MM.1S (cell line): ENCODE results near the gene GLCE.

Experiments used
- DNase-seq: peaks from one replicate; pipeline ENCODE4 v3.0.0-alpha.2; 2015
- H2AFZ ChIP-seq: fragments of 300-600 bp; sonication (generic); 2 replicates; pipeline ENCODE4 v1.6.0; 2016; ENCODE audit warnings: antibody characterized with exemption, low read length
- H3F3A ChIP-seq: fragments of 300-600 bp; sonication (generic); 2 replicates; pipeline ENCODE4 v1.6.1; 2016; ENCODE audit warnings: mild to moderate bottlenecking, antibody characterized with exemption, low read length, moderate library complexity, mixed read lengths; ENCODE audit not compliant: insufficient read depth
- H3K27ac ChIP-seq: fragments of 300-600 bp; sonication (generic); 2 replicates; pipeline ENCODE4 v1.5.1; 2016; ENCODE audit warnings: mild to moderate bottlenecking, low read length
- H3K27me3 ChIP-seq: fragments of 300-600 bp; sonication (generic); replicated peaks from 2 replicates; pipeline ENCODE4 v1.6.0; 2016; ENCODE audit warnings: low read length; ENCODE audit not compliant: insufficient read depth
- H3K36me3 ChIP-seq: fragments of 300-600 bp; sonication (generic); replicated peaks from 2 replicates; pipeline ENCODE4 v1.6.1; 2016; ENCODE audit warnings: mild to moderate bottlenecking, low read length, mixed read lengths; ENCODE audit not compliant: insufficient read depth
- H3K4me1 ChIP-seq: fragments of 300-600 bp; sonication (generic); 2 replicates; pipeline ENCODE4 v1.6.1; 2016; ENCODE audit warnings: low read length, mixed read lengths
- H3K4me2 ChIP-seq: fragments of 300-600 bp; sonication (generic); 2 replicates; pipeline ENCODE4 v1.6.0; 2016; ENCODE audit warnings: low read depth, low read length
- H3K4me3 ChIP-seq: fragments of 300-600 bp; sonication (generic); 2 replicates; pipeline ENCODE4 v1.5.1; 2016; ENCODE audit warnings: low read length, mixed read lengths
- H3K79me2 ChIP-seq: fragments of 300-600 bp; sonication (generic); 2 replicates; pipeline ENCODE4 v1.6.1; 2016; ENCODE audit warnings: mixed run types, low read length, mixed read lengths
- H3K9ac ChIP-seq: fragments of 300-600 bp; sonication (generic); 2 replicates; pipeline ENCODE4 v1.6.1; 2016; ENCODE audit warnings: low read length, mixed read lengths
- H3K9me2 ChIP-seq: fragments of 300-600 bp; sonication (generic); replicated peaks from 2 replicates; pipeline ENCODE4 v1.6.1; 2016; ENCODE audit warnings: mild to moderate bottlenecking, low read length, mixed read lengths; ENCODE audit not compliant: insufficient read depth
- H3K9me3 ChIP-seq: fragments of 300-600 bp; sonication (generic); replicated peaks from 2 replicates; pipeline ENCODE4 v1.6.1; 2016; ENCODE audit warnings: mild to moderate bottlenecking, low read length, mixed read lengths; ENCODE audit not compliant: insufficient read depth
- H4K20me1 ChIP-seq: fragments of 300-600 bp; sonication (generic); 2 replicates; pipeline ENCODE4 v1.6.1; 2016; ENCODE audit warnings: mild to moderate bottlenecking, low read length, moderate library complexity, mixed read lengths; ENCODE audit not compliant: insufficient read depth
- CTCF ChIP-seq: fragments of 300-600 bp; sonication (generic); IDR thresholded peaks from 2 replicates; pipeline ENCODE4 v1.5.1; 2016; ENCODE audit warnings: antibody characterized with exemption, low read length, mixed read lengths
- EZH2 ChIP-seq: fragments of 300-600 bp; sonication (generic); optimal IDR thresholded peaks from 2 replicates; pipeline ENCODE3; 2017; ENCODE audit warnings: low read depth, mild to moderate bottlenecking, antibody characterized with exemption, low read length, mixed read lengths
- EZH2phosphoT487 ChIP-seq: fragments of 300-600 bp; sonication (generic); IDR thresholded peaks from 2 replicates; pipeline ENCODE4 v1.6.1; 2018; ENCODE audit warnings: antibody characterized with exemption, low read length

Gene GLCE

GRCh38 chr15:69209661-69210060, 49.2 kb downstream of the GLCE start:
- H2AFZ ChIP-seq = no peak overlapping the region
- H3K9me3 ChIP-seq = no peaks in the 10 kb centered on the region
- no peak overlapping the region for H3K9ac ChIP-seq
- no peak overlapping the region for H3K4me2 ChIP-seq
- no peak for DNase-seq
- H3K27me3 ChIP-seq = no peaks in the 10 kb centered on the region
- no peaks in the 10 kb centered on the region for H3K9me2 ChIP-seq
- H3K4me3 ChIP-seq = no peak overlapping the region
- TF ChIP-seq EZH2 (no peak), CTCF (no peak), EZH2phosphoT487 (no peak)
- no peaks in the 10 kb centered on the region for H3K36me3 ChIP-seq
- no peaks in the 10 kb centered on the region for H3F3A ChIP-seq
- H3K4me1 ChIP-seq = 0 out of 2 replicates have a peak, but pooled peaks cover 3% of the 10 kb centered on the region
- no peaks in the 10 kb centered on the region for H3K79me2 ChIP-seq
- no peak overlapping the region for H3K27ac ChIP-seq
- no peaks in the 10 kb centered on the region for H4K20me1 ChIP-seq

DNA sequence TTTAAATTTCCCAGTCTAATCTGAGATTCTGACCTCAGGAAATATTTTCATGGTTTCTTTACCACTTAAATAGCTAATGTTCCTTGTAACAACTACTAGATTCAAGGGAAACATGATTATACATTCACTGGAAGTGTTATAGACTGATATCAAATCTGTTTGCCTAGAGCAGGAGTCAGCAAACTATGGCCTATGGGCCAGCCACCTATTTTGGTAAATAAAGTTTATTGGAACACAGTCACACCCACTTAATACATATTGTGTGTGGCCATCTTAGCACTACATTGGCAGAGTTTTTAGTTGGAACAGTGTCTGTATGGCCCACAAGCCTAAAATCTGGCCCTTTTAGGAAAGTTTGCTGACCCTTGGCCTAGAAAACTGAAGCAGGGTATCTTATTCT, 50.1 kb downstream of the GLCE start:
- no peaks in the 10 kb centered on the region for H3K79me2 ChIP-seq

GRCh38 chr15:69213786-69214185, 53.4 kb downstream of the GLCE start:
- no peaks in the 10 kb centered on the region for H3K9me2 ChIP-seq
- H3K36me3 ChIP-seq = no peaks in the 10 kb centered on the region
- TF ChIP-seq CTCF = 0 out of 2 replicates have a peak, but pooled peaks have one; percentile 6
- no peak for TF ChIP-seq EZH2
- no peaks in the 10 kb centered on the region for H3K79me2 ChIP-seq
- no peaks in the 10 kb centered on the region for H4K20me1 ChIP-seq
- H3K4me1 ChIP-seq = peaks cover 15% of the 10 kb centered on the region
- no peaks in the 10 kb centered on the region; the same call in 1 of the 2 replicates for H3F3A ChIP-seq
- H3K27me3 ChIP-seq = no peaks in the 10 kb centered on the region
- H3K4me3 ChIP-seq = no peak overlapping the region
- DNase-seq = no peak
- no peaks in the 10 kb centered on the region for H3K9me3 ChIP-seq
- no peak overlapping the region for H2AFZ ChIP-seq
- no peak overlapping the region for H3K9ac ChIP-seq
- H3K4me2 ChIP-seq = no peak overlapping the region
- H3K27ac ChIP-seq = no peak overlapping the region

More for the DNA sequence above, 50.1 kb downstream of the GLCE start:
- H2AFZ ChIP-seq = no peak overlapping the region
- no peaks in the 10 kb centered on the region for H3K9me2 ChIP-seq
- H3K27me3 ChIP-seq = no peaks in the 10 kb centered on the region
- no peak overlapping the region for H3K4me2 ChIP-seq
- H3K9ac ChIP-seq = no peak overlapping the region
- H3K4me3 ChIP-seq = no peak overlapping the region
- H3K9me3 ChIP-seq = no peaks in the 10 kb centered on the region
- H3K4me1 ChIP-seq = 0 out of 2 replicates have a peak, but pooled peaks cover 3% of the 10 kb centered on the region
- no peak for DNase-seq
- TF ChIP-seq EZH2 (no peak), CTCF (no peak), EZH2phosphoT487 (no peak)
- no peak overlapping the region for H3K27ac ChIP-seq
- H3F3A ChIP-seq = no peaks in the 10 kb centered on the region
- H3K36me3 ChIP-seq = no peaks in the 10 kb centered on the region
- H4K20me1 ChIP-seq = no peaks in the 10 kb centered on the region
